Activated B cell treated with CpG ODN at 0.5 μM for 24 hours (primary cell): ENCODE results near the gene TCERG1L. TPM values are rescaled to one million over a fixed set of nuclear protein-coding genes. Genes with fewer than 3 reads are reported as not detected.

ENCODE experiments used
- ATAC-seq: fragments of 200-7000 bp; cut with Tn5 transposase; one replicate; pipeline ENCODE4 v1.10.0; 2021; ENCODE audit warnings: low read depth, mild to moderate bottlenecking, moderate library complexity
- CTCF ChIA-PET: fragments of 350-600 bp; sonication (Branson Sonifier 250); formaldehyde crosslinking; loops from one replicate; lab custom pipeline; 2021; ENCODE audit warnings: antibody characterized with exemption; lab: Charles Lee
- POLR2A ChIA-PET: fragments of 350-600 bp; sonication (Branson Sonifier 250); formaldehyde crosslinking; loops from one replicate; lab custom pipeline; 2021; ENCODE audit warnings: antibody characterized with exemption; lab: Charles Lee
- DNase-seq: peaks from one replicate; pipeline ENCODE4 v3.0.0; 2022
- H3K27ac Mint-ChIP-seq: one replicate; pipeline ENCODE4 v1.8.0; 2020; ENCODE audit warnings: mixed read lengths
- H3K27me3 Mint-ChIP-seq: one replicate; pipeline ENCODE4 v1.8.0; 2021; ENCODE audit warnings: mixed read lengths
- H3K36me3 Mint-ChIP-seq: one replicate; pipeline ENCODE4 v1.8.0; 2021; ENCODE audit warnings: low read depth, mixed read lengths
- H3K4me1 Mint-ChIP-seq: one replicate; pipeline ENCODE4 v1.8.0; 2021; ENCODE audit warnings: mixed read lengths
- H3K4me3 Mint-ChIP-seq: one replicate; pipeline ENCODE4 v1.8.0; 2020; ENCODE audit warnings: mild to moderate bottlenecking, mixed read lengths
- H3K9me3 Mint-ChIP-seq: one replicate; pipeline ENCODE4 v1.8.0; 2020; ENCODE audit warnings: mixed read lengths
- intact Hi-C: fragments of 100-400 bp; cut with micrococcal nuclease; formaldehyde crosslinking; loops from one replicate; pipeline ENCODE4 v1.15.1; 2024
- total RNA-seq: library from RNA; stranded (reverse); gene quantifications from 2 replicates; pipeline ENCODE4 v1.2.3, GENCODE V29; 2022
- TF ChIP-seq, protein P1 (sequence below): fragments of 200-600 bp; IDR thresholded peaks from one replicate; pipeline ENCODE4 v1.8.0; 2022; ENCODE audit warnings: antibody characterized with exemption, mild to moderate bottlenecking

TCERG1L gene
- total RNA-seq, 1 donor from 2014 or later = not detected

DNA sequence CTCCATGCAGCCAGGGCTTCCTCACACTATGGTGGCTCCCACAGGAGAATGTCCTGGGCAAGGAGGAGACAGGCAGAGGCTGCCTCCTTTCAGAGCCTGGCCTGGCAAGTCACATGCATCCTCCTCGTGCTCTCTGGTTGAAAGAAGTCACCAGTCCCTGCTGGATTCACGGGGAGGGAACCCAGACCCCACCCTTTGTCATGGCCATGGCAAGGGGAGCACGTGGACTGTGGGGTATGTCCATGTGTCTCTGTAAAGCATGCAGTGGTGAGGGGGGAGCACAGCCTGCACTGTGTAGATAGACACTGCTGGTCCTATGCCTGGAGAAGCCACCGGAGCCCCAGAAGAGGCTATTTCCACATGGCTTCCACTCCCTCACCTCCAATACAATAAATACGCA lies 225.0 kb downstream of the TCERG1L start:
- POLR2A ChIA-PET = no interaction called here
- TF ChIP-seq, protein P1, sequence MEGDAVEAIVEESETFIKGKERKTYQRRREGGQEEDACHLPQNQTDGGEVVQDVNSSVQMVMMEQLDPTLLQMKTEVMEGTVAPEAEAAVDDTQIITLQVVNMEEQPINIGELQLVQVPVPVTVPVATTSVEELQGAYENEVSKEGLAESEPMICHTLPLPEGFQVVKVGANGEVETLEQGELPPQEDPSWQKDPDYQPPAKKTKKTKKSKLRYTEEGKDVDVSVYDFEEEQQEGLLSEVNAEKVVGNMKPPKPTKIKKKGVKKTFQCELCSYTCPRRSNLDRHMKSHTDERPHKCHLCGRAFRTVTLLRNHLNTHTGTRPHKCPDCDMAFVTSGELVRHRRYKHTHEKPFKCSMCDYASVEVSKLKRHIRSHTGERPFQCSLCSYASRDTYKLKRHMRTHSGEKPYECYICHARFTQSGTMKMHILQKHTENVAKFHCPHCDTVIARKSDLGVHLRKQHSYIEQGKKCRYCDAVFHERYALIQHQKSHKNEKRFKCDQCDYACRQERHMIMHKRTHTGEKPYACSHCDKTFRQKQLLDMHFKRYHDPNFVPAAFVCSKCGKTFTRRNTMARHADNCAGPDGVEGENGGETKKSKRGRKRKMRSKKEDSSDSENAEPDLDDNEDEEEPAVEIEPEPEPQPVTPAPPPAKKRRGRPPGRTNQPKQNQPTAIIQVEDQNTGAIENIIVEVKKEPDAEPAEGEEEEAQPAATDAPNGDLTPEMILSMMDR = no peak
- no peaks in the 10 kb centered on the region for H3K4me1 Mint-ChIP-seq
- no peak for ATAC-seq
- H3K4me3 Mint-ChIP-seq = no peak overlapping the region
- H3K9me3 Mint-ChIP-seq = no peaks in the 10 kb centered on the region
- no peaks in the 10 kb centered on the region for H3K27me3 Mint-ChIP-seq
- H3K36me3 Mint-ChIP-seq = no peaks in the 10 kb centered on the region
- CTCF ChIA-PET = no interaction called here
- no peak for DNase-seq
- H3K27ac Mint-ChIP-seq = no peak overlapping the region
- intact Hi-C loops = no loop called here

GRCh38 chr10:131086094-131086493 lies 225.4 kb downstream of the TCERG1L start:
- intact Hi-C loops = no loop called here
- Mint-ChIP-seq H3K4me3 (no peak overlapping the region), H3K4me1 (no peaks in the 10 kb centered on the region), H3K9me3 (no peaks in the 10 kb centered on the region), H3K36me3 (no peaks in the 10 kb centered on the region), H3K27me3 (no peaks in the 10 kb centered on the region), H3K27ac (no peak overlapping the region)
- POLR2A ChIA-PET = no interaction called here
- TF ChIP-seq, protein P1 = no peak
- ATAC-seq (no peak), DNase-seq (no peak)
- CTCF ChIA-PET = no interaction called here

- no peaks in the 10 kb centered on the region for H3K4me1 Mint-ChIP-seq
Observed at GRCh38 chr10:131085091-131085860, 226.2 kb downstream of the TCERG1L start.

DNA sequence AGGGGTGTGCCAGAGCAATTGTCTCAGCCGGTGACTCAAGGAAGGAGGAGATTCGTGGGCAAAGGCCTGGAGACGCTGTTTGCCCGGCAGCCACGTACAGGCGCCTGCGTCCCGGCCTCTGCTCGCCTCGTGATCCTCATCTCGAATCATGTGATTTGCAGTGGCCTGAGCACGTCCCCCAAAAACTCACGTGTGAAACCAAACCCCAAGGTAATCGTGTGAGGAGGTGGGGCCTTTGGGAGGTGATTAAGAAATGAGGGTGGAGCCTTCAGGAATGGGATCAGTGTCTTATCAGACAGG lies 226.8 kb downstream of the TCERG1L start:
- TF ChIP-seq, protein P1 = no peak
- Mint-ChIP-seq H3K4me3 (no peak overlapping the region), H3K27ac (no peak overlapping the region)

More at GRCh38 chr10:131085091-131085860, 226.2 kb downstream of the TCERG1L start:
- Mint-ChIP-seq H3K27ac (no peak overlapping the region), H3K27me3 (no peaks in the 10 kb centered on the region), H3K9me3 (no peaks in the 10 kb centered on the region), H3K36me3 (no peaks in the 10 kb centered on the region), H3K4me3 (no peak overlapping the region)
- intact Hi-C loops = no loop called here
- TF ChIP-seq, protein P1 = no peak
- ATAC-seq (no peak), DNase-seq (no peak)
- POLR2A ChIA-PET = no interaction called here
- CTCF ChIA-PET = no interaction called here

GRCh38 chr10:131083915-131084790 lies 227.4 kb downstream of the TCERG1L start:
- DNase-seq = no peak
- Mint-ChIP-seq H3K36me3 (no peaks in the 10 kb centered on the region), H3K9me3 (no peaks in the 10 kb centered on the region), H3K4me3 (no peak overlapping the region), H3K27ac (no peak overlapping the region), H3K4me1 (no peaks in the 10 kb centered on the region), H3K27me3 (no peaks in the 10 kb centered on the region)
- TF ChIP-seq, protein P1 = no peak
- ATAC-seq = no peak
- CTCF ChIA-PET = no interaction called here
- POLR2A ChIA-PET = no interaction called here
- intact Hi-C loops = no loop called here

More for the DNA sequence above, 226.8 kb downstream of the TCERG1L start:
- Mint-ChIP-seq H3K9me3 (no peaks in the 10 kb centered on the region), H3K36me3 (no peaks in the 10 kb centered on the region), H3K4me1 (no peaks in the 10 kb centered on the region), H3K27me3 (no peaks in the 10 kb centered on the region)
- POLR2A ChIA-PET = no interaction called here
- DNase-seq = no peak
- intact Hi-C loops = no loop called here
- no peak for ATAC-seq
- CTCF ChIA-PET = no interaction called here
